ENCODE results near the gene ATP6V1G1. TPM values are rescaled to one million over a fixed set of nuclear protein-coding genes. Genes with fewer than 3 reads are reported as not detected.
"Not testable (repeated sequence)": the region's sequence is repeated elsewhere in the genome, so short reads cannot be mapped to it uniquely, and the experiment has no call there.

Gene ATP6V1G1
- 172 and 207 TPM in 2 replicates for total RNA-seq (2014; rRNA removed; shearing (Covaris generic))

- peak; percentile 100 for DNase-seq (ENCODE audit: low read depth)
Measured at GRCh38 chr9:114587345-114588202, at the start of gene ATP6V1G1. Gene ATP6V1G1, plus strand, starts transcription at chr9:114587769. Its CDS starts 70 bp downstream, at chr9:114587839.

- DNase-seq (ENCODE audit: low read depth): peak; percentile 25
Measured at GRCh38 chr9:114538241-114538640, 49.3 kb upstream of the ATP6V1G1 start.

GRCh38 chr9:114539701-114540380 is 47.7 kb upstream of the ATP6V1G1 start:
- no peak for DNase-seq (ENCODE audit: low read depth)

- DNase-seq (ENCODE audit: low read depth): no peak
Measured at GRCh38 chr9:114545055-114545454, 42.5 kb upstream of the ATP6V1G1 start.

GRCh38 chr9:114546851-114547250 is 40.7 kb upstream of the ATP6V1G1 start:
- DNase-seq (ENCODE audit: low read depth): no peak

GRCh38 chr9:114549697-114550330 is 37.8 kb upstream of the ATP6V1G1 start:
- DNase-seq (ENCODE audit: low read depth): no peak

GRCh38 chr9:114551750-114552685 is 35.6 kb upstream of the ATP6V1G1 start:
- peak; percentile 99 for DNase-seq (ENCODE audit: low read depth)

- peak; percentile 59 for DNase-seq (ENCODE audit: low read depth)
Measured at GRCh38 chr9:114552706-114553105, 34.9 kb upstream of the ATP6V1G1 start.

- DNase-seq (ENCODE audit: low read depth): no peak
Measured at GRCh38 chr9:114553202-114553601, 34.4 kb upstream of the ATP6V1G1 start.

GRCh38 chr9:114555696-114556095 is 31.9 kb upstream of the ATP6V1G1 start:
- no peak for DNase-seq (ENCODE audit: low read depth)

GRCh38 chr9:114558027-114558675 is 29.4 kb upstream of the ATP6V1G1 start:
- no peak for DNase-seq (ENCODE audit: low read depth)

GRCh38 chr9:114559830-114560513 is 27.6 kb upstream of the ATP6V1G1 start:
- no peak for DNase-seq (ENCODE audit: low read depth)

GRCh38 chr9:114560956-114561355 is 26.6 kb upstream of the ATP6V1G1 start:
- no peak for DNase-seq (ENCODE audit: low read depth)

- no peak for DNase-seq (ENCODE audit: low read depth)
Measured at GRCh38 chr9:114561771-114562170, 25.8 kb upstream of the ATP6V1G1 start.

- no peak for DNase-seq (ENCODE audit: low read depth)
Measured at GRCh38 chr9:114565204-114565603, 22.4 kb upstream of the ATP6V1G1 start.

- no peak for DNase-seq (ENCODE audit: low read depth)
Measured at GRCh38 chr9:114570742-114571141, 16.8 kb upstream of the ATP6V1G1 start.

GRCh38 chr9:114571391-114571790 is 16.2 kb upstream of the ATP6V1G1 start:
- DNase-seq (ENCODE audit: low read depth): no peak

- no peak for DNase-seq (ENCODE audit: low read depth)
Measured at GRCh38 chr9:114572199-114572598, 15.4 kb upstream of the ATP6V1G1 start.

GRCh38 chr9:114574438-114574837 is 13.1 kb upstream of the ATP6V1G1 start:
- no peak for DNase-seq (ENCODE audit: low read depth)

- not testable (repeated sequence) for DNase-seq (ENCODE audit: low read depth)
Measured at GRCh38 chr9:114576779-114577178, 10.8 kb upstream of the ATP6V1G1 start.

All from Daoy (cell line).